Measurements from ENCODE around the gene KCTD14.

KCTD14 gene

GRCh38 chr11:77981346-77981947 is 41.6 kb downstream of the KCTD14 start:
- Mint-ChIP-seq H3K36me3 (ENCODE audit: low read depth) (peaks cover 87% of the 10 kb centered on the region), H3K27ac (no peak overlapping the region), H3K27me3 (no peaks in the 10 kb centered on the region), H3K4me1 (ENCODE audit: low read depth) (peaks cover 27% of the 10 kb centered on the region), H3K4me3 (no peak overlapping the region), H3K9me3 (no peaks in the 10 kb centered on the region)
- DNase-seq, result no peak

DNA sequence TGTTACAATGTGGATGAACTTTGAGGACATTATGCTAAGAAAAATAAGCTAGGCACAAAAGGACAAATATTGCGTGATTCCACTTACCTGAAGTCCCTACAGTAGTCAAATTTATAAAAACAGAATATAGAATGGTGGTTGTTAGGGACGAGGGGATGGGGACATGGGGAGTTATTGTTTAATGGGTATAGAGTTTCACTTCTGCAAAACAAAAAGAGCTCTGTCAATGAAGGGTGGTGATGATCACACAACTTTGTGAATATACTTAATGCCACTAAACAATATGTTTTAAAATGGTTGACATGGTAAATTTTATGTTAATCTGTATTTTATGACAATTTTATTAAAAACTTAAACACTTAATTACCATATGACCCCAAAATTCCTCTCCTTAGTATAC is 54.7 kb downstream of the KCTD14 start:
- peaks cover 51% of the 10 kb centered on the region for H3K36me3 Mint-ChIP-seq (ENCODE audit: low read depth)
- DNase-seq, result no peak
- no peak overlapping the region for H3K27ac Mint-ChIP-seq
- no peaks in the 10 kb centered on the region for H3K9me3 Mint-ChIP-seq
- H3K4me3 Mint-ChIP-seq, result no peak overlapping the region
- H3K4me1 Mint-ChIP-seq (ENCODE audit: low read depth), result no peaks in the 10 kb centered on the region
- no peaks in the 10 kb centered on the region for H3K27me3 Mint-ChIP-seq

DNA sequence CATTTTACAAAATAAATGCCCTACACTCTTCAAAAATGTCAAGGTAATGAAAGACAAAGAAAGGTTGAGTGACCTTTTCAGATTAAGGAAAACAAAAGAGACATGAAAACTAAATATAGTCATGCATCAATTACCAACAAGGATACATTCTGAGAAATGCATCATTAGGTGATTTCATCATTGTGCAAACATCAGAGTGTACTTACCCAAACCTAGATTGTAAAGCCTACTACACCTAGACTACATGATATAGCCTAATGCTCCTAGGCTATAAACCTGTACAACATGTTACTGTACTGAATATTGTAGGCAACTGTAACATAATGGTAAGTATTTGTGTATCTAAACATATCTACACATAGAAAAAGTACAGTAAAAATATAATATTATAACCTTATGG is 55.3 kb downstream of the KCTD14 start:
- Mint-ChIP-seq H3K4me3 (no peak overlapping the region), H3K27ac (no peak overlapping the region), H3K27me3 (no peaks in the 10 kb centered on the region), H3K9me3 (no peaks in the 10 kb centered on the region), H3K4me1 (ENCODE audit: low read depth) (no peaks in the 10 kb centered on the region), H3K36me3 (ENCODE audit: low read depth) (peaks cover 45% of the 10 kb centered on the region)
- DNase-seq, result no peak

GRCh38 chr11:77967121-77967520 is 56.0 kb downstream of the KCTD14 start:
- no peak overlapping the region for H3K4me3 Mint-ChIP-seq
- peaks cover 45% of the 10 kb centered on the region for H3K36me3 Mint-ChIP-seq (ENCODE audit: low read depth)
- no peak for DNase-seq
- no peaks in the 10 kb centered on the region for H3K27me3 Mint-ChIP-seq
- no peaks in the 10 kb centered on the region for H3K4me1 Mint-ChIP-seq (ENCODE audit: low read depth)
- H3K27ac Mint-ChIP-seq, result no peak overlapping the region
- no peaks in the 10 kb centered on the region for H3K9me3 Mint-ChIP-seq

DNA sequence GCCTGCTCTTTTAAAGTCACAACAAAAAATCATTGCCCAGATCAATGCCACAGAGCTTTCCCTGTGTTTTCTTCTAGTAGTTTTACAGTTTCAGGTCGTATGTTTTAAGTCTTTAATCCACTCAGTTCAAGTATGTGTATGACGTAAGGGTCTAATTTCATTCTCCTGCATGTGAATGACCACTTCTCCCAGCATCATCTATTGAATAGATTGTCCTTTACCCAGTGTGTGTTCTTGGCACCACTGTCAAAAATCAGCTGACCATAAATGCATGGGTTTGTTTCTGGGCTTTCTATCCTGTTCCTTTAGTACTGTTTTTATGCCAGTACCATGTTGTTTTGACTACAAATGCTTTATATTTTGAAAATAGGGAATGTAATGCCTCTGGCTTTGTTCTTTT is 56.7 kb downstream of the KCTD14 start:
- H3K27ac Mint-ChIP-seq, result no peak overlapping the region
- no peaks in the 10 kb centered on the region for H3K4me1 Mint-ChIP-seq (ENCODE audit: low read depth)
- H3K9me3 Mint-ChIP-seq, result no peaks in the 10 kb centered on the region
- no peak overlapping the region for H3K4me3 Mint-ChIP-seq
- H3K27me3 Mint-ChIP-seq, result no peaks in the 10 kb centered on the region
- no peak for DNase-seq
- peaks cover 41% of the 10 kb centered on the region for H3K36me3 Mint-ChIP-seq (ENCODE audit: low read depth)
